ENCODE results near the gene AMPD2. TPM values are rescaled to one million over a fixed set of nuclear protein-coding genes. Genes with fewer than 3 reads are reported as not detected.

Gene AMPD2
- total and polyA plus RNA-seq, 2 donors (not counting 3 experiments of a cell fraction or from before 2014, with no cell fraction given) = 69.4 TPM

DNA sequence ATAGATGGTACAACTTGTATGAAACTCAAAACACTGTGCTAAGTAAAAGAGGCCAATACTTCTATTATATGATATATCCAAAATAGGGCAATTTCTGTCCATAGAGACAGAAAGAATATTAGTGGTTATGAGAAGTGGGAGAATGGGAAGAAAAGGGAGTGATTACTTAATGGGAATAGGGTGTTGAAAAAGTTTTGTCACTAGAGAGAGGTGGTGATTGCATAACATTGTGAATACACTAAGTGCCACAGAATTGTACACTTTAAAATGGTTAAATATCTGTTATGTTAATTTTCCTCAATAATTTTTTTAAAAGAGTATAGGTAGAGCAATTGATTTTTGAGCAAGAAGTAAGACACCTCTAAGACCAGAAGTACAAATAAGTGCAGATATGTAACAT lies 30.0 kb upstream of the AMPD2 start:
- no peak overlapping the region for H3K4me2 ChIP-seq (ENCODE audit: insufficient read depth, low read length)
- dilution Hi-C loops (cut with MboI; ENCODE audit: extremely low pct_ligation_motif_present, low sequenced_read_pairs) = no loop called here
- H3K79me2 ChIP-seq (ENCODE audit: control insufficient read depth, insufficient read depth, low read length) = peaks cover 4% of the 10 kb centered on the region
- H3K27ac ChIP-seq (ENCODE audit: insufficient read depth, low read depth, low read length) = no peak overlapping the region
- BruUV-seq (replicated peaks) = no TSS peak
- H3K4me3 ChIP-seq (replicated peaks in 1 of 3; ENCODE audit: insufficient read depth in 1 of 3, low read depth in 1 of 3, low read length in 3 of 3) = no peak overlapping the region
- peaks cover 1% of the 10 kb centered on the region for H3K4me1 ChIP-seq (ENCODE audit: control insufficient read depth, extremely low read depth, insufficient read depth, low read length)
- ChIA-PET POLR2A (no interaction called here), CTCF (interaction anchor here (1.5 kb wide), 1 partner anchor 28 kb away, joined by 4 read pairs; no protein-coding TSS in a partner anchor)
- DNase-seq (ENCODE audit: low read depth, low spot score) (no peak), FAIRE-seq (no peak)
- no peak overlapping the region for H3K9ac ChIP-seq (replicated peaks; ENCODE audit: extremely low read depth, insufficient read depth, low read length)
- no peaks in the 10 kb centered on the region for H3K9me1 ChIP-seq (replicated peaks; ENCODE audit: control insufficient read depth, extremely low read depth, insufficient read depth, low read length)
- H2AFZ ChIP-seq (ENCODE audit: low read depth, low read length) = no peak overlapping the region
- H3K36me3 ChIP-seq (ENCODE audit: control insufficient read depth in 2 of 2, extremely low read depth in 1 of 2, insufficient read depth in 2 of 2, low read length in 2 of 2) = peaks cover 9 to 18% of the 10 kb centered on the region in 2 experiments
- TF ChIP-seq FOS (IDR thresholded peaks at IDR 0.05; ENCODE audit: borderline replicate concordance, insufficient read depth, low read length) = no peak
- TF ChIP-seq GATA2 (IDR thresholded peaks at IDR 0.05; ENCODE audit: insufficient read depth, insufficient read length, low read depth, low read length) = no peak
- TF ChIP-seq, protein P1, sequence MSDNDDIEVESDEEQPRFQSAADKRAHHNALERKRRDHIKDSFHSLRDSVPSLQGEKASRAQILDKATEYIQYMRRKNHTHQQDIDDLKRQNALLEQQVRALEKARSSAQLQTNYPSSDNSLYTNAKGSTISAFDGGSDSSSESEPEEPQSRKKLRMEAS (IDR thresholded peaks at IDR 0.05; ENCODE audit: insufficient read depth, insufficient read length) = no peak
- no peak for TF ChIP-seq POLR2A (IDR thresholded peaks at IDR 0.05; ENCODE audit: low read depth, low read length)
- TF ChIP-seq MYC (IDR thresholded peaks at IDR 0.05; ENCODE audit: low read depth, low read length) = no peak
- no peak for TF ChIP-seq EZH2 (IDR thresholded peaks at IDR 0.05; ENCODE audit: borderline replicate concordance, low read depth, low read length, severe bottlenecking)
- TF ChIP-seq JUN (IDR thresholded peaks at IDR 0.05; ENCODE audit: borderline replicate concordance, insufficient read depth, insufficient read length, low read depth) = no peak
- TF ChIP-seq, protein P2, sequence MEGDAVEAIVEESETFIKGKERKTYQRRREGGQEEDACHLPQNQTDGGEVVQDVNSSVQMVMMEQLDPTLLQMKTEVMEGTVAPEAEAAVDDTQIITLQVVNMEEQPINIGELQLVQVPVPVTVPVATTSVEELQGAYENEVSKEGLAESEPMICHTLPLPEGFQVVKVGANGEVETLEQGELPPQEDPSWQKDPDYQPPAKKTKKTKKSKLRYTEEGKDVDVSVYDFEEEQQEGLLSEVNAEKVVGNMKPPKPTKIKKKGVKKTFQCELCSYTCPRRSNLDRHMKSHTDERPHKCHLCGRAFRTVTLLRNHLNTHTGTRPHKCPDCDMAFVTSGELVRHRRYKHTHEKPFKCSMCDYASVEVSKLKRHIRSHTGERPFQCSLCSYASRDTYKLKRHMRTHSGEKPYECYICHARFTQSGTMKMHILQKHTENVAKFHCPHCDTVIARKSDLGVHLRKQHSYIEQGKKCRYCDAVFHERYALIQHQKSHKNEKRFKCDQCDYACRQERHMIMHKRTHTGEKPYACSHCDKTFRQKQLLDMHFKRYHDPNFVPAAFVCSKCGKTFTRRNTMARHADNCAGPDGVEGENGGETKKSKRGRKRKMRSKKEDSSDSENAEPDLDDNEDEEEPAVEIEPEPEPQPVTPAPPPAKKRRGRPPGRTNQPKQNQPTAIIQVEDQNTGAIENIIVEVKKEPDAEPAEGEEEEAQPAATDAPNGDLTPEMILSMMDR (IDR thresholded peaks at IDR 0.05; ENCODE audit: extremely low read depth in 1 of 2, insufficient read depth in 1 of 2, low read depth in 1 of 2, low read length in 2 of 2) = no peak
- TF ChIP-seq POLR2AphosphoS5 (IDR thresholded peaks at IDR 0.05; ENCODE audit: insufficient read depth, low read depth, low read length) = no peak
- intact Hi-C loops (cut with micrococcal nuclease) = no loop called here
- H3K27me3 ChIP-seq (ENCODE audit: control insufficient read depth in 2 of 2, insufficient read depth in 2 of 2, low read length in 2 of 2) = no peaks in the 10 kb centered on the region
- H3K9me3 ChIP-seq (replicated peaks; ENCODE audit: control insufficient read depth, insufficient read depth, low read length) = no peaks in the 10 kb centered on the region
- H4K20me1 ChIP-seq (replicated peaks; ENCODE audit: control insufficient read depth, extremely low read depth, insufficient read depth, low read length) = no peaks in the 10 kb centered on the region
